ENCODE measurements around the gene PAK4.
A peak's percentile ranks its signal among the peaks of the same experiment; 100 is the strongest.
"Not testable (repeated sequence)": the region's sequence is repeated elsewhere in the genome, so short reads cannot be mapped to it uniquely, and the experiment has no call there.

Gene PAK4

GRCh38 chr19:39125554-39126311, at the start of gene PAK4:
Gene PAK4, plus strand, starts transcription at chr19:39125786. Its CDS starts 43,768 bp downstream, at chr19:39169554.
- FAIRE-seq: peak; percentile 85
- DNase-seq (ENCODE audit: low spot score): peak; percentile 91

DNA sequence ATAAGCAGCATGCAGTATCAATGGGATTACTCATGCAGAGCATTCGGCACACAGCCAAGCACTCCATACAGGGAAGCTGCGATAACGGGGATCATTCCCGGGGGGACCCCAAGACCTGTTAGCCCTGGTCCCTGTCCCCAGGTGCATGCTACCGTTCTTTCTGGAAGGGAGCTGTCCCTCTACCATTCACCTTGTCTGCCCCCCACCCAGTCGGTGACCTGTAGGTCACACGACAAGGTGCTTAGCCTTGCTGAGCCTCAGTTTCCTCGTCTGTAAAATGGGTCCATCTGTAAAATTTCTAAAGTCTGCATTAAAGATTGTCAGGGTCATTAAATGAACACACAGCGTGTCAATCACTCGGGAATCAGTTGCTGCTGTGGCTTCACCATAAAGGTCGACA, 48.3 kb upstream of the PAK4 start:
- DNase-seq (ENCODE audit: low spot score) (no peak), FAIRE-seq (no peak)

DNA sequence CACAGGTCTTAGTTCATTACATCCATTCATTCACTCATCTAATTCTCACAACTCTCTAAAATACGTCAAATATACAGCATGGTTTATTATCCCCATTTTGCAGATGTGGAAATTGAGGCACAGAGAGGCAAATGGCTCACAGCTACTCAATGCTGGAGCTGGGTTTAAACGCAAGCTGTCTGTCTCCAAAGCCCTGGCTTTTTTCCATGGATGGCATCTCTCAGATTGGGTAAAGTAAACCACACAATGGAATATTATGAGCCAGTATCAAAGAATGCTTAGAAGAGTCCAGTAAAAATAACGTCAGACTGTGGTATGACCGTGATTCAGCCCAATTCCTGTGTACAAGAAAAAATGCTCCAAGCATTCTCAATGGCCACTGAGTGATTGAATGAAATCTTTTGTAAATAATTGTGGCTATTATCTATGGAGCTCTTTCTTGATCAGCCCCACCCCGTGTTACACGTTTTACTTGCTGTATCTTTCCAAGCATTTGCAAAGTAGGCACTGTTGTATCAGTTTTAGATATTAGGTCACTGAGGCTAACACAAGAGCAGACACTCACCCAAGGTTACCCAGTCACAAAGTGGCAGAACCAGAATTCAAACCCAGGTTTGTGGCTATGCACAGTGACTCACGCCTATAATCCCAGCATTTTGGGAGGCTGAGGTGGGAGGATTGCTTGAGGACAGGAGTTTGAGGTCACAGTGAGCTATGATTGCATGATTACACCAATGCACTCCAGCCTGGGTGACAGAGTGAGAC, 47.0 kb upstream of the PAK4 start:
- peak; percentile 88 for FAIRE-seq
- peak; percentile 94 for DNase-seq (ENCODE audit: low spot score)

DNA sequence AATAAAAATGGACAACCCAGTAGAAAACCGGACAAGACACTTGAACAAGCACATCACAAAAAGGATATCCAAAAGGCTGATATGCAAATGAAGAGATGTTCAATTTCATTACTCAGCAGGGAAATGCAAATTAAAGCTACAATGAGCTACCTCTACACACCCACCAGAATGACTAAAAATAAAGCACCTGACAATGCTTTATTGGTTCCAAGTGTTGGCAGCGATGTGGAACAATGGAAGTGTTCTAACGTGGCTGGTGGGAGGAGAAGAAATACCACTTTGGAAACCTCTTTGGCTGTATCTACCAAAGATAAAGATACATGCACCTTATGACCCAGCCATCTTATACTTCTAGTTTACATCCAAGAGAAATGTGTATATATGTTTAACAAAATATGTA, 45.2 kb upstream of the PAK4 start:
- FAIRE-seq (no peak), DNase-seq (ENCODE audit: low spot score) (no peak)

GRCh38 chr19:39082167-39082566, 43.4 kb upstream of the PAK4 start:
- no peak for FAIRE-seq

DNA sequence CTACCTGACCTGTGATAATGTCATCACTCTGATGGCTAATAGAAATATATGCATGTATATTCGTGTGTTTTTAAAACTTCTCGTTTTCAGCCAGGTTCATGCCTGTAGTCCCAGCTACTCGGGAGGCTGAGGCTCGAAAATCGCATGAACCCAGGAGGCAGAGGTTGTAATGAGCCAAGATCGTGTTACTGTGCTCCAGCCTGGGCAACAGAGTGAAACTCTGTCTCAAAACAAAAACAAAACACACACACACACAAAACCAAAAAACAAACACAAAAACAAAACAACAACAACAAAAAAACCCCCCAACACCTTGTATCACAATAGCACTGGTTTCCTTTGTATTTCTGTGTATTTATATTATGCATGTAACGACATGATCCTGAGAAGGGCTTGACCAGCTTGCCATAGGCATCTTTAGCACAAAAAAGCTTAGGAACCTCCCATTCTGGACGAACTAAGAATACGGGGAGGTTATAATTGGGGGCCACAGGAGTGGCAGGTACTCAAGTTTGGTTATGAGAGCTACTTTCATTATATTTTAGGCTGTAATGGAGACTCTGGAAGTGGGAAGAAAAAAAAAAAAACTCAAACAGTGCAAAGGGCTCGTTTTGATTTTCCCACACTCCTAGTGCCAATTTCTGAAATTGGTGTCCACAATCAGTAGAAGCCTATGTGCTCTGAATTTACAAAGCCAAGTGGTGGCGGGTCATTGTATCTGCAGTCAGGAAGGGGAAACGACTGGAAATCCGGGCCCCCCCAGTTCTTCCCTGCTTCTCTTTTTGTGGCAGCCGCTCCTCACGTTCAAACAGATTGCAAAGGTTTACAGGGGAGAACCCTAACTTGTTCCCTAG, 42.6 kb upstream of the PAK4 start:
- DNase-seq (ENCODE audit: low spot score) (no peak), FAIRE-seq (no peak)

More at GRCh38 chr19:39082167-39082566, 43.4 kb upstream of the PAK4 start:
- no peak for DNase-seq (ENCODE audit: low spot score)

- FAIRE-seq (no peak), DNase-seq (ENCODE audit: low spot score) (no peak)
Observed at GRCh38 chr19:39083599-39083982, 42.0 kb upstream of the PAK4 start.

DNA sequence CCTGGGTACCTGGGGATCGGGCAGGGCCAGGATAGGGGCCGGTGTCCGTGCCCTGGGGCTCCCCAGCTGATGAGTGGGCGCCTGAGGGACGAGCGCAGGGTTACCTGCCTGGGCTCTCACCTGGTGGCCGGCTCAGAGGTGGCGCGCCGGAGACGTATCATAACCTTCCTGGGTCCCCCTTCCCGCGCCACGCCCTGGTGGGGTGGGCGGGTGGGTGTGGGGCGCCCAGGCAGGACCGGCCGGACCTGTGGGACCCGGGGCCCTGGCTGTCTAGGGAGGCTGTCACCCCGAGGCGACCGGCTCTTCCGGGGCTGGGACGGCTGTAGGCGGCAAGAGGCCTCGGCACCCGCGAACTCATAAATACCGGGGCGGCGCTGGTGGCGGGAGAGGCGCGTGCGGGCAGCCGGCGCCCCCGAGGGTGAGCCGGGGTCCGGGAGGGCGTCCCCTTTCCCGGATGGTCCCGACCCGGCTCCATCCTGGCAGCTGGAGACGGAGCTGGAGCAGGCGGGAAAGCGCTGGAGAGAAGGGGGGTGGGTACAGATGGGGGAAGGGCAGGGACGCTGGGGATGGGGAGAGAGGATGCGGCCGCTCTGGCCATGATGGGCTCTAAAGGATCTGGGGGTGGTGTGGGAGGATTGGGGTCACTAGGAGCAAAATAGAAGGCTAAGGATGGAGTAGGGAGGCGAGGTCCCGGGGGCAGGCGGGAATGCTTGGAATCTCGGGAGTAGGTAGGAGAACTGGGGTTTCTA, 41.4 kb upstream of the PAK4 start, which contains the start of gene ACP7:
Gene ACP7, plus strand, starts transcription at position 386 of the 749 bp plus-strand sequence. CDS start 902 bp downstream, outside the sequence.
- FAIRE-seq (no peak), DNase-seq (ENCODE audit: low spot score) (no peak)

GRCh38 chr19:39084732-39085080, 40.9 kb upstream of the PAK4 start:
- FAIRE-seq (no peak), DNase-seq (ENCODE audit: low spot score) (no peak)

DNA sequence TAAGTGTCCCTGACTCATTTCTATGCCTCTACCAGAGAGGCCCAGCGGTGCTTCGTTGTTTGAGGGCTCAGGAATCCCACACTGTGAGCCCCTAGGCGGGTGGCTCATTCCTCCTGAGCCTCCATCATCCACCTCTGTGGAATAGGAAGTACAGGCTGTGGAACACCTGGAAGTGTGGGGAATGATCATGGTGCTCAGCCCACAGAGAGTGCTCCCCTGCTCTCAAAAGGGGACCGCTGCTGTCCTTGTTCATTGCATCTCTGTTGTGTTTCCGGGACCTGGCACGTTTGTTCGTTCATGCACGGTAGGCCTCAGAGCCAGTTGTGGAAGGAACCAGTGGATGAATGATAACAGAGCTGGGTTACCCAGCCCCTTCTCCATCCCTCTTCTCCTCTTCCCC, 40.2 kb upstream of the PAK4 start:
- no peak for FAIRE-seq
- no peak for DNase-seq (ENCODE audit: low spot score)

GRCh38 chr19:39086386-39086785, 39.2 kb upstream of the PAK4 start:
- no peak for DNase-seq (ENCODE audit: low spot score)
- FAIRE-seq: no peak

DNA sequence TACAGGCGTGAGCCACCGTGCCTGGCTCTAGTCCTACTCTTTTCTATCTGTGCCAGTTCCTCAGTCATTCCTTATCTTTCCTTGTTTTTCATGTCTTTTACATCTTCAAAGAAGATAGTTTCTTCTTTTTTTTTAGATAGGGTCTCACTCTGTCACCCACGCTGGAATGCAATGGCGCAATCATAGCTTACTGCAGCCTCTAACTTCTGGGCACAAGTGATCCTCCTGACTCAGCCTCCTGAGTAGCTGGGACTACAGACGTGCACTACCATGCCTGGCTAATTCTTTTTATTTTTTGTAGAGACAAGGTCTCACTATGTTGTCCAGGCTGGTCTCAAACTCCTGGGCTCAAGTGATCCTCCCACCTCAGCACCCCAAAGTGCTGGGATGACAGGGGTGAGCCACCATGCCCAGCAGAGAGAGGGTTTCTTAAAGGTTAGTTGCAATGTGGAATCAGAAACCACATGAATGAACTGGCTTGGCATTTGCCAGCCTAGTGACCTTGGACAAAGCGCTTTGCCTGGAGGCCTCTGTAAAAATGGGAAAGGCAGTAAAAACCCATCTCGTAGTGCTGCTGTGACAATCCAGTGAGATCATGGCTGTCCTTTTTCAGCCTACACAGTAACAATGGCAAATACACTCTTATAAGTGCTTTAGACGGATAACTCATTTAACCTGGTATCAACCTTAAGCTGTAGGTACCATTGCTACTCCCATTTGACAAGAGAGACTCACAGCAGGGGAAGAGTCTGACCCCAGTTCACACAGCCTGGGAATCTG, 37.5 kb upstream of the PAK4 start:
- no peak for FAIRE-seq
- no peak for DNase-seq (ENCODE audit: low spot score)

- not testable (repeated sequence) for DNase-seq (ENCODE audit: low spot score); FAIRE-seq
Observed at GRCh38 chr19:39090016-39090415, 35.6 kb upstream of the PAK4 start.

DNA sequence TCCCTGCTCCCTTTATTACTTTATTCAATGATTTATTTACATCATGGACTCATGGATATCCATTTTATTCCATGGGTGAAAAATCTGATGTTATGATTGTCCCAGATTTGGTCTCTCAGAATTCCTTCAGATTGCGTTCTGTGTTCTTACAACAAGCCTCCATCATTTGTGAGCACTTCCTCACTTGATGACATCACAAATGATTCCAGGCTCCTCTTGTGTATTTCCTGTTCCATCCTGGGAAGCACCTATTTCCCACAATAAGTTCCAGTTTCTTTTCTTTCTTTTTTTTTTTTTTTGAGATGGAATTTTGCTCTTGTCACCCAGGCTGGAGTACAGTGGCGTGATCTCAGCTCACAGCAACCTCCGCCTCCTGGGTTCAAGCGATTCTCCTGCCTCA, 34.7 kb upstream of the PAK4 start:
- no peak for FAIRE-seq
- no peak for DNase-seq (ENCODE audit: low spot score)

GRCh38 chr19:39095799-39096540, 29.6 kb upstream of the PAK4 start:
- not testable (repeated sequence) for DNase-seq (ENCODE audit: low spot score); FAIRE-seq

- DNase-seq (ENCODE audit: low spot score) (no peak), FAIRE-seq (no peak)
Observed at GRCh38 chr19:39097299-39097698, 28.3 kb upstream of the PAK4 start.

DNA sequence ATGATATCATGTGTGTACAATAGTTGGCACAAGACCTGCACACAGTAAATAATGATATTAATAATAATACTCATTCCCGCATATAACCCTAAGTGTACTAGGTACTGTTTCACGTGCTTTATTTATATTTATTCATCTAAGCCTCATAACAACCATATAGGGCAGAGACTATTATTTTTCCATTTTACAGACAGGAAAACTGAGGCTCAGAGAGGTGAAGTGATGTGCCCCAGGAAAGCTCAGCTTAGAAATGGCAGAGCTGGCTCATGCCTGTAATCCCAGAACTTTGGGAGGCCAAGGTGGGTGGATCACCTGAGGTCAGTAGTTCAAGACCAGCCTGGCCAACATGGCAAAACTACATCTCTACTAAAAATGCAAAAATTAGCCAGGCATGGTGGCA, 27.9 kb upstream of the PAK4 start:
- FAIRE-seq: no peak
- DNase-seq (ENCODE audit: low spot score): no peak

GRCh38 chr19:39098365-39099269, 27.0 kb upstream of the PAK4 start:
- FAIRE-seq (no peak), DNase-seq (ENCODE audit: low spot score) (no peak)
